NCI-H82 treated with DMSO at 0.1 percent for 48 hours (cell line): ENCODE data around the gene SLC22A31.

Experiments
- DNase-seq: peaks from one replicate; lab custom pipeline; 2025; ENCODE audit not compliant: unreplicated experiment; lab: John Stamatoyannopoulos, UW

SLC22A31 gene

GRCh38 chr16:89179656-89180315 is 20.6 kb downstream of the SLC22A31 start:
- no peak for DNase-seq

GRCh38 chr16:89179148-89179484 is 21.2 kb downstream of the SLC22A31 start:
- no peak for DNase-seq

DNA sequence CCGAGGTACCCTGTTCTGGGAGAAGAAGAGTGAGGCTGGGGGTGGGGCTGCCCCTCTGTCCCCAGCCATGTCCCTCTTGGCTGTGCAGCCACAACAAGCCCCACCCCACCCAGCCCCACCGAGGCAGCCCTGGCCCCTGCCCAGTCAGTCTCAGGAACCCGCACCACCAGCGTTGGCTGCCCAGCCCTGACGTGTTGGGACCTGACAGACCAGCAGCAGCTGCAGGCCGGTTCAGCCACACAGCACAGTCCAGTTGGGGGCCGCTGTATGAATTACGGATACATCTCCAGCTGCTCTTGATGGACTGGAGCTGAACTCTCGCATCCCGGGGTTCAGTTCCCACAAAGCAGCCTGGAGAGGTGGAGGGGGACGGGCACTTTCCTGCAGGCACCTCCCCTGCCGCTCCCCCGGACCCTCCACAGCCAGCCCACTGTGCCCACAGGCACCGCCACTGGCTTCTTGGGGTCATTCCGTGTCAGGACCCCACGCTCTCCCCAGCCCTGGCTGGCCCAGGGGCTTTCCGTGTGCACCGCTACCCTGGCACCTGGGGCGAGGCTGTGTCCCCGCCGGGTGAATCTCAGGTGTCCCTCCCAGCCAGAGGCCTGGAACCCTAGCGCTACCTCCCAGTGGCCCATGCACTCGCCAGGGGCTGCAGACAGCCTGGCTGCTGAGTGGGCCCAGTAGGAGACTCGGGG is 21.7 kb downstream of the SLC22A31 start:
- DNase-seq = no peak

DNA sequence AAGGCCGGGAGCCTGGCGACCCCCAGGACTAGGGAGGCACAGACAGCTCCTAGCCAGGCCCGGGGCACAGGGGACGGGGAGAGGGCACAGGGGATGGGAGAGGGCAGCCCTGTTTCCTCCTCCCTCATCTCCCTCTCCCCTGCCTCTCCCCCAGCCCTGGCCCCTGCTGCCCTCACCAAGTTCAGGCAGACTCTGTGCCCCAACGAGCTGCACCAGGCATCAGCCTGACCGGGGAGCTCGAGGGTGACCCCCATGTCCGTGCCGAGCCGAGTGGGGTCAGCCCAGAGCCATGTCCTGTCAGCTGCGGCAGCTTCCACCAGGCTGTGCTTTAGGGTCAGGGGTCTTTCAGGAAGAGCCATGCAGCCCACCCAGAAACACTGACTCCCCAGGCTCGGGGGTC is 22.8 kb downstream of the SLC22A31 start:
- DNase-seq = no peak

DNA sequence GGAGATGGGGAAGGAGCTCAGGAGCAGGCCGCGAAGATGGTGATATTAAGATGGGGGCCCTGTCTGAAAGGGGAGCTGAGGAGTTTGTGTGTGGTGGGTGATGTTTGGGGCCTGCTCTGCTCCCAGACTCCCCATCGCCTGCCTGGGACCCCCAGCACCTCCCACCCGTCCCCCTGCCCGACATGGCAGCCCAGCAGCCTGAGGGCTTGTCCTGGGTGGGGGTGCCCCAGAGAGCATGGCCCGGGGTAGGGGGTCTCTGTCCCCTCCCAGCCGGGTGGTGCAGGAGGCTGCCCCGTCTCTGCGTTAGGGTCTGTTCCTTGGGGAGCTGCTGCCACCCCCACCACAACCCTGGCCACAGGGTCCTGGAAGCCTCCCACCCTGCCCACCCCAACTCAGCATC is 23.6 kb downstream of the SLC22A31 start:
- DNase-seq = no peak

- no peak for DNase-seq
Measured at GRCh38 chr16:89176147-89176690, 24.1 kb downstream of the SLC22A31 start.

DNA sequence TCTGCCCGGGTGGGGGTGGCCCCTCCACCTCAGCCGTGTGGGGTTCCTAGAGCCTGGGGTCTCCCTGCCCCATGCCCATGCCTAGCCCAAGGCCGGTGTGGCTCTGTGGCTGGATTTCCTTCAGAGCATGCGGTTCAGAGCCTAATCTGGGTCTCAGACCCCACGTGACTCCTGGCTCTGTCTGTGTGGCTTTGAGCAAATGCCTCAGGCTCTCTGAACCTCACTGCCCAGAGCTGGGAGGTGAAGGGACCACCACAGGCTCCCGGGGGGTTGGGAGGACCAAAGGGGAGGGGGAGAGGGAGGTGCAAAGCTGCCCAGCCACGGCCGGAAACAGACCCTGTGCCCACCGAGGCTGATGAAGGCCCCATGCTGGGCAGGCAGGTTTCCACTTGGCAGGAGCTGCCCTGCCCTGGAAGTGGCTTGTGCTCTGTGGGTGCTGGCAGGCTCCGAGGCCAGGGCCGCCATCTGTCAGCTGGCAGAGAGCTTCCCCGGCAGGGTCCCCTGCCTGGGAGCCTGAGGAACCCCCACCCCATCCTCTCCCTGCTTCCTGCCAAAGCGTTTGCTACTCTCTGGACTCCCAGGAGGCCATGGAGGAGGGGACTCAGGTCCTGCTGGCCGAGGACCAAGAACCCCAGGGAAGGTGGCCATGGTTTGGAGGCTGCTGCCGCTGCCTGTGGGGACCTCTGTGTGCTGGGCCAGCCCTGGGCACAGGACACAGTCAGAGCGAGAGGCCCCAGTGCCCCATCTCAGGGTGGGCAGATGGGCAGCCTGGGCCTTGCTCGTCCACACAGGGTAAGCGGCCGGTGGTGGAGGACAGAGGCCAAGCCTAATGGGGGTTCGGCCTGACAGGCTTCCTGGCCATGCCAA is 24.8 kb downstream of the SLC22A31 start:
- no peak for DNase-seq

DNA sequence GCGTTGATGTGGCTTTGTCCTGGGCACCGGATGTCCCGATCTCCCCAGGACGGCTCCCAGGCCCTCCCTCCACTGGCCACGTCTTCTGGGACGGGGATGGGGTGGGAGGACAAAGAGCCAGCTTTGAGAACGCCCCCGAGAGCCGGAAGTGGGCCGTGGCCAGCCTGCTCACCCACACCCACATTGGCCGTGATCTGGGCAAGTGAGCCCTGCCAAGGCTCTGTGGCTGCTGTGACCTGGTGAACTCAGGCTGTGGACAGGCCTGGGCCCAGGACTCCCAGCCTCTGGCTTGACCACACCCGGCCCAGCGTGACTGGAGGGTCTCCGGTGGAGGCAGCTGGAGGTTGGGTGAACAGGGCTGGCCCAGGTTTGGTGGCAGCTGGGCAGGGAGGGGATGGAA is 25.5 kb downstream of the SLC22A31 start:
- no peak for DNase-seq

- no peak for DNase-seq
Measured at GRCh38 chr16:89174055-89174827, 26.1 kb downstream of the SLC22A31 start.

GRCh38 chr16:89173174-89173921 is 27.0 kb downstream of the SLC22A31 start:
- DNase-seq = no peak

- no peak for DNase-seq
Measured at GRCh38 chr16:89172528-89173173, 27.7 kb downstream of the SLC22A31 start.

DNA sequence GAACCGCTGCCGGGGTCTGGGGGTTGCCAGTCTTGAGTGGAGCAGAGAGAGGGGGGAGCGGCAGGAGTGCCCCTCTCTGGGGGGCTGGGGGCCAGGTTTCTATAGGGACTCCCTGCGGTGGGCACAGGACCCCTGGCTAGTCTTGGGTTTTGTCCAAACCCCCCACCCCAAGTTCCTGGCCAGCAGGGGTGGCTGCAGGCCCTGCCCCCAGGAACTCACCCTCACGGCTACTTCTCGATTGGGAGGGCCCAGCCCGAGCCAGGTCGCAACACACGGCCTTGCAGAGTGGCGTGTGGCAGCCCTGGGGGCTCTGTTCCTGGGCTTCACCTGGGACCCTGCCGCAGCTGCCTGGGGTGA is 28.2 kb downstream of the SLC22A31 start:
- DNase-seq = no peak

DNA sequence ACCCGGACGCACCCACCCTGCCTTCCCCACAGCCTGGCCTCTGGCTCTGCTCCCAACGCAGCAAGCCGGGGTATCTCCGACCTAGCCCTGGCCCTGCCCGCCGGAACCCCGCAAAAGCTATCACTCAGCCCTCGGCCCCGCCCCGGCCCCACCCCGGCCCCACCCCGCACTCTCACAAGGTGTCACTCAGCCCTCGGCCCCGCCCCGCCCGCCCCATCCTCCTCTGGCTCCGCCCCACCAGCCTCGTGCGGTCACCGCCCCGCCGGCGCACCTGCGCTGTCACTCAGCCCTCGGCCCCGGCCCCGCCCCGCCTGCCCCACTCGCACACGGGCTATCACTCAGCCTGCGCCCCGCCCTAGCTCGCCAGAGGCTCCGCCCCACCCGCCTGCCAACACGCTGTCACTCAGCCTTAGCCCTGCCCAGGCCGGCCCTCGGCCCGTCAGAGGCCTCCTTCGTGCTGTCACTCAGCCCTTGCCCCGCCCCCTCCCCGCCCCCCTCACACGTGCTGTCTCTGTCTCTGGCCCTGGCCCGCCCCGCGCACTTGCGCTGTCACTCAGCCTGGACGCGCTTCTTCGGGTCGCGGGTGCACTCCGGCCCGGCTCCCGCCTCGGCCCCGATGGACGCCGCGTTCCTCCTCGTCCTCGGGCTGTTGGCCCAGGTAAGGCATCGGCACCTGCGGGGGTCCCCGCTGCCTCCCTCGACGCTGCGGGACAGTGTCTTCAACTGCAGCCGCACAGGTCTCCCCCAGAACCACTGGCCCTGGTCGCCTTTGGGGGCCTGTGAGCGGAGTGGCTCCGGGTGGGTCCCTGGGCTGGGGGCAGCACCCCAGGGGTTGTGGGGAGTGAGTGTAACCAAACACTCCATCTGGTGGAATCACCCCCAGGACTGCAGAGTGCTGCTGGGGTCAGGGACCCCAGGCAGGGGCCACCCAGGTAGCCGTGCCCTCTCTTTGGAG is 28.8 kb downstream of the SLC22A31 start, which contains the start of gene CDH15:
TSS of gene CDH15 (plus strand) at position 533 of the 955 bp plus-strand sequence. CDS start at position 617, 84 bp downstream.
- DNase-seq = peak; percentile 84

DNA sequence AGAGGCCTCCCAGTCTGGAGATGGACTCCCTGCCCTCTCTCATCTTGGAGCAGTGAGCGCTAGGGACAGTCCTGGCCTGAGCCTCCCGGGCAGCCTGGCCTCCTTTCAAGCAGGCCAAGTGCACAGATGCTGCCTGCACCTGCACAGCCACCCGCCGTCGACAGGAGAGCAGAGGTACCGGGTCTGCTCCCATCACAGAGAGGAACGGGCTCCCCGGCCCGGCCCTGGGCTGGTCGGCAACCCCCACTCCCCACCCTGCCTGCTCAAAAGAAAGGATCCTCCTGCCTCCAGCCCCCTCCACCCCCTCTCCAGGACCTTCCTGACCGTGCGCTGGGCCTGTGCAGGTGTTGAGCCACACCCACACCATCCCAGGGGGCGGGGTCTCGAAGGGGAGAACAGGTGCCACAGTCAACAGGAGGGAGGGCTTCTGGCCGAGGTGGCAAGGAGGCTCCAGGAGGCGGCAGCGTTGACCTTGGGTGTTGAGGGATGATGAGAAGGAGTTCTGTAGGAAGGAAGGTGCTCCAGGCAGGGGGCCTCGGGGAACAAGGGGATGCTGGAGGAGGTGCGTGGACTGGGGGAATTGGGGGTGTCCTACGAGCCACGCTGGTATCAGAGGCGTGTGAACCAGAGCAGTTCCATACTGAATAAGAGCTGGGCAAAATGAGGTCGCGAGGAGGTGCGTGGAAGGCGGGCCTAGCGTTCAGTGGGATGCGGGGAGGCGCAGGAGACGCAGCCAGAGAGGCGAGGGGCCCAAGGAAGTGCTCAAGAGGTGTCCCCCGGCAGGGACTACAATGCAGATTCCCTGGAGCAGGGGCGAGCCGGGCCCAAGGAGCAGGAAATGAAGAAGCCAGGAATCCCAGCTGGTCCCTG is 29.8 kb downstream of the SLC22A31 start:
- no peak for DNase-seq

GRCh38 chr16:89169778-89170177 is 30.6 kb downstream of the SLC22A31 start:
- DNase-seq = no peak

DNA sequence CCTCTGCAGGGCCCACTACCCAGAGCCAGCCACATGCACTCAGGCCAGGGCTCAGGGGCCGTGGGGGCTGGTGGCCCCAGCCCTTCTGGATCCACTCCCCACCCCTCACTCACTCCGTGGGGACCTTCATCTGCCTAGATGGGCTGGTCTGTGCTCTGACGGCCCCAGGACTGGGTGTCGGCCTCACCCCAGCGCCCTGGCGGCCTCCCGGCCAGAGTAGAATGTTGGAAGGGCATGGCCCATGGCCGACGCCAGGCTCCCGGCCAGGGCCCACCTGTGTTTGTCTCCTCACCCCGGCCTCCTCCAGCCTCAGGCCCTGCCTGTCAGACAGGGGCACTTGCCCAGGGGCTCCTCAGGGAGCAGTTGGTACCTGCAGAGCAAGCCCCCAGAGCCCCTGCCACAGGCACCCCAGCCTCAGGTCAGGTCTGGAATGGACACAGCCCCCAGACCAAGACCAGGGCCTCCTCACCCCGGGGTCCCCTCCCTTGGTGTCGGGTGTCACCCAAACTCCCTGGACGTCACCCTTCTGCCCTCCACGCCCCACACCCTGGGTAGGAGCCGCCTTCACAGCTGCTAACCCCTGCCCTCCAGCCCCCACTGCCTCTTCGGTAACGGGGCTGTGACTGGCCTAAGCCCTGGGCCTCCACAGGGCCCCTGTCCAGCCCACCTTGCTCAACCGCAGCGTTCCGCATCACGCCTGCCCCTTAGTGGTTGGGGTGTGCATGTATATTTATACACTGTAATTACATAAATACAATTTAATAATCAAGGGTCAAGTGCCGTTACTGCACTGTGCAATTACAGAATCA is 31.8 kb downstream of the SLC22A31 start:
- no peak for DNase-seq

- DNase-seq = peak; percentile 24
Measured at GRCh38 chr16:89167425-89167941, 32.9 kb downstream of the SLC22A31 start.
